KOPT-K1 (cell line): Measurements from ENCODE around the gene ATG14.
"Not testable (repeated sequence)": the region's sequence is repeated elsewhere in the genome, so short reads cannot be mapped to it uniquely, and the experiment has no call there.

ENCODE experiments used
- H3K27ac ChIP-seq: fragments of 200-600 bp; sonication (generic); 2 replicates; pipeline ENCODE4 v1.5.1; 2016; ENCODE audit warnings: antibody characterized with exemption, mild to moderate bottlenecking, low read depth, low read length; ENCODE audit not compliant: poor library complexity, severe bottlenecking
- H3K36me3 ChIP-seq: fragments of 200-600 bp; sonication (generic); 2 replicates; pipeline ENCODE4 v1.5.1; 2017; ENCODE audit warnings: antibody characterized with exemption, mild to moderate bottlenecking, low read length, moderate library complexity; ENCODE audit not compliant: insufficient read depth
- H3K9me3 ChIP-seq: fragments of 200-600 bp; sonication (generic); 2 replicates; pipeline ENCODE4 v1.5.1; 2017; ENCODE audit warnings: antibody characterized with exemption, low read length, mild to moderate bottlenecking; ENCODE audit not compliant: insufficient read depth, poor library complexity, severe bottlenecking

The ATG14 gene

GRCh38 chr14:55383541-55384140 lies 28.0 kb downstream of the ATG14 start:
- H3K27ac ChIP-seq = no peak overlapping the region

DNA sequence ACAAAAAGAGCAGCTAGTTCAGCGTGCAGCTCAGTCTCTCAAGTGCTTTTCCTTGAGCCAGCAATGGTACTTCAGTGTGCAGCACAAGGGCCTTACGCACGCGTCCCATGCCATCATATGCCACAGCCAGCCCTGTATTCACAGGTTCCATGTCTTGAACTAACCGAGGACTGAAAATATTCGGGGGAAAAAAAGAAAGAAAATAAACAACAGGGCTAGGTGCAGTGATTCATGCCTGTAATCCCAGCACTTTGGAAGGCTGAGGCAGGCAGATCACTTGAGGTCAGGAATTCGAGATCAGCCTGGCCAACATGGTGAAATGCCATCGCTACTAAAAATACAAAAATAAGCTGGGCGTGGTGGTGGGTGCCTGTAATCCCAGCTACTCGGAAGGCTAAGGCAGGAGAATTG lies 28.6 kb downstream of the ATG14 start:
- H3K27ac ChIP-seq, H3K9me3 ChIP-seq: not testable (repeated sequence)
- peaks cover 53% of the 10 kb centered on the region for H3K36me3 ChIP-seq

More at GRCh38 chr14:55383541-55384140, 28.0 kb downstream of the ATG14 start:
- Histone ChIP-seq H3K36me3 (peaks cover 55% of the 10 kb centered on the region), H3K9me3 (no peaks in the 10 kb centered on the region)

GRCh38 chr14:55382483-55382882 lies 29.1 kb downstream of the ATG14 start:
- Histone ChIP-seq H3K9me3 (no peaks in the 10 kb centered on the region), H3K36me3 (peaks cover 56% of the 10 kb centered on the region), H3K27ac (no peak overlapping the region)

- H3K36me3 ChIP-seq = peaks cover 65% of the 10 kb centered on the region
- H3K9me3 ChIP-seq = no peaks in the 10 kb centered on the region
Measured at GRCh38 chr14:55381561-55381960, 30.1 kb downstream of the ATG14 start.

DNA sequence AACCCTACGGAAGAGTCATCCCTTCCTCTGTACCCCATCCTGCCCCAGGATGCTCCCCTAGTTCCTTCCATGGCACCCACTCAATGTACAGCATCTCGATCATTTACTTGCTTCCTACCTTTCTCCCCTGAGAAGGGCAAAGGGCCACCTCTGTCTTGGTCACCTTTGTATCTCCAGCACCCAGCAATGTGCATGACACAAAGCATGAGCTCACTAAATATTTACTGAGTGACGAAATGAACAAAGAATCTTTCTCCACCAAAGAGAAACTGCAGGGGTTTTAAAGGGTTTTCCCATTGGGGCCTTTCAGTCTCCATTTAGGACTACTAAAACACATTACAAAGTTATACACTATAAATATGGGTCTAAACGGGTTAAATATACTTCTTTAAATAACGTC lies 30.6 kb downstream of the ATG14 start:
- peaks cover 68% of the 10 kb centered on the region for H3K36me3 ChIP-seq
- H3K9me3 ChIP-seq = no peaks in the 10 kb centered on the region

More at GRCh38 chr14:55381561-55381960, 30.1 kb downstream of the ATG14 start:
- no peak overlapping the region for H3K27ac ChIP-seq

GRCh38 chr14:55377236-55377635 lies 34.4 kb downstream of the ATG14 start:
- H3K36me3 ChIP-seq = peaks cover 49% of the 10 kb centered on the region
- no peak overlapping the region for H3K27ac ChIP-seq
- no peaks in the 10 kb centered on the region for H3K9me3 ChIP-seq

More for the DNA sequence above, 30.6 kb downstream of the ATG14 start:
- H3K27ac ChIP-seq = no peak overlapping the region

DNA sequence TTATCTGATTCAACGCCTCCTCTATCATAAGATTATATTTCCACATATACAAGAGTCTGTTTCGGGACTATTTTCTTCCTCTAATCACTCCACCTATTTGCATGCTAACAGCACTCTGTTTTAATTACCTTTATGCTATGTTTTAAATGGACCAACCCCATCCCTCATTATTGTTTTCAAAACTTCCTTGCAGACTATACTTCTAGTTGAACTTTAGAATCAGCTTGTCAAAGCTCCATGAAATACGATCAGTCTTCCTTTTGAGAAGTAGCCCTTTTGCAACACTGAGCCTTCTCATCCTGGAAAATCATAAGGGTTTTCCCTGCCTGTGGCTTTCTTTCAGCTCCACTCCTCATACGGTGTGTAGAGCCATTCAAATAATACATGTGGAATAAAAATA lies 36.9 kb downstream of the ATG14 start:
- H3K9me3 ChIP-seq = no peaks in the 10 kb centered on the region
- H3K36me3 ChIP-seq = peaks cover 32% of the 10 kb centered on the region
- peak overlapping the region; percentile 45 for H3K27ac ChIP-seq

GRCh38 chr14:55373784-55374705 lies 37.6 kb downstream of the ATG14 start:
- Histone ChIP-seq H3K36me3 (peaks cover 37% of the 10 kb centered on the region), H3K9me3 (no peaks in the 10 kb centered on the region)

DNA sequence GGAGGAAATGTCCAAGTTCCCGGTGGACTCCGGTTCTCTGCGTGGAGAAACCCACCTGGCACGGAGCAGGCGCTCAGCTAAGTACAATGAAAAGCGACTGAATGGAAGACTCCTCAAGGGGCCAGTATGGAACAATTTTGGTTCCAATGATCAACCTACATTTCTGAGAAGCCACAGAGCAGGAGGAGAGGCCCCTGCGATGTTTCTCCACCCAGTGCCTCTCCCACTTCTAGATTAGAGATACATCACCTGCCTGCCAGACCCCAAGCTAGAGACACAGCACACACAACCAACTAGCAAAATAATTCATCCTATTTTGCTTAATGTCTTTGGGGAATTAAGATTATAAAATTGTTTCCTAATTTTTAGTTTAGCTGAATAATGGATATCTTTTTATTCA lies 38.8 kb downstream of the ATG14 start:
- Histone ChIP-seq H3K9me3 (no peaks in the 10 kb centered on the region), H3K36me3 (peaks cover 43% of the 10 kb centered on the region), H3K27ac (no peak overlapping the region)

More at GRCh38 chr14:55373784-55374705, 37.6 kb downstream of the ATG14 start:
- H3K27ac ChIP-seq = peak overlapping the region; percentile 45

DNA sequence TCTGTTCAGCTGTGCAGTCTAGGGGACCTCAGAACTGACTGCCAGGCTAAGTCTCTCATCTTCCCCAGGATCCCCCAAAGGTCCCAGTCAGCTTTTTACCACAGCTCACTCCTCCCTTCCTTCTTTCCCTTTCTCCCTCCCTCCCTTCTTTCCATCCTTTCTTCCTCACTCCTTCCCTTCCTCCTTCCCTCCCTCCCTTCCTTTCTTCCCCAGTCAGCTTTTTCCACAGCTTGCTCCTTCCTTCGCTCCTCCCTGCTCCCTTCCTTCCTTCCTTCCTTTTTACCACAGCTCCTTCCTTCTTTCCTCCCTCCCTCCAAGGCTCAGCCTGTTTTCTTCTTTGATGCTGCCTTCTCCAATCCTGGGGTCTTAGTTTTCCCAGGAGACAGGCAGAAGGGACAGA lies 39.2 kb downstream of the ATG14 start:
- Histone ChIP-seq H3K36me3 (peaks cover 43% of the 10 kb centered on the region), H3K27ac (no peak overlapping the region), H3K9me3 (no peaks in the 10 kb centered on the region)

- peaks cover 28% of the 10 kb centered on the region for H3K36me3 ChIP-seq
- H3K27ac ChIP-seq = no peak overlapping the region
- no peaks in the 10 kb centered on the region for H3K9me3 ChIP-seq
Measured at GRCh38 chr14:55370883-55371455, 40.7 kb downstream of the ATG14 start.

- Histone ChIP-seq H3K36me3 (peaks cover 38% of the 10 kb centered on the region), H3K9me3 (no peaks in the 10 kb centered on the region), H3K27ac (no peak overlapping the region)
Measured at GRCh38 chr14:55366271-55366670, 45.4 kb downstream of the ATG14 start.

- Histone ChIP-seq H3K36me3 (peaks cover 11% of the 10 kb centered on the region; the same call in 1 of the 2 replicates), H3K27ac (no peak overlapping the region), H3K9me3 (no peaks in the 10 kb centered on the region)
Measured at GRCh38 chr14:55361190-55361589, 50.4 kb downstream of the ATG14 start.

DNA sequence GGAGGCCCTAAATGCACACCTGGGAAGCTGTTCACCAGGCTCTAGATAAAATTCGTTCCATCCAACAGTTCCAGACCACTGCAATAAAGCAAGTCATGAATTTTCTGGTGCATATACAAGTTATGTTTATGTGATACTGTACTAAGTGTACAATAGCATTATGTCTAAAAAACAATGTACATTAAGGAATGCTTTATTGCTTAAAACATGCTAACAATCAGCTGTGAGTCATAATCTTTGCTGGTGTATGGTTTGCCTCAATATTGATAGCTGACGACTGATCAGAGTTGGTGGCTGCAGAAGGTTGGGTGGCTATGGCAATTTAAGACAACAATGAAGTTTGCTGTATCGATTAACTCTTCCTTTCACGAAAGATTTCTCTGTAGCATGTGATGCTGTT lies 52.3 kb downstream of the ATG14 start:
- no peak overlapping the region for H3K27ac ChIP-seq
- peaks cover 18% of the 10 kb centered on the region; the same call in 1 of the 2 replicates for H3K36me3 ChIP-seq
- no peaks in the 10 kb centered on the region for H3K9me3 ChIP-seq

- H3K9me3 ChIP-seq = no peaks in the 10 kb centered on the region
- no peak overlapping the region for H3K27ac ChIP-seq
- H3K36me3 ChIP-seq = peaks cover 36% of the 10 kb centered on the region
Measured at GRCh38 chr14:55356913-55357312, 54.7 kb downstream of the ATG14 start.
